Measurements from ENCODE around the gene GINM1.

GINM1 gene

DNA sequence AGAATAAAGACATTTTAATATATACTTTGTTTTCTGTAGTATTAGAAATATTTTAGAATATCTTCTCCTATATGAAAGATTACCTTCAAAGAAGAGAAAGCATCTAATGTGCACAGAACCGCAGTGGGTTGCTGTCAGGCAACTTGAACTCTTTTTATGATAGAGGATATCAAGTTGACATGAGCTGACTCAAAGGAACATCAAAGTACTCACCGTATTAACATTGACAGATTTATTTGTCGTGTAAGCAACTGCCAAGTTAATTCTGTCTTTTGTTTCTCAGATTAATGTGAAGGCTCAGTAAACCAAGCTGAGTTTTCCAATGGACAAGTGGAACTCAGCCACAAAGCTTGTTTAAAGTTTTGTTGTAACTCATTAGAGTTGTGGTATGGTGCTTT lies 2.2 kb upstream of the GINM1 start:
- no peak for DNase-seq (ENCODE audit: low read depth)
- no peak overlapping the region for H3K4me3 ChIP-seq (ENCODE audit: low read depth, low read length)
- no peak for TF ChIP-seq CTCF (IDR thresholded peaks at IDR 0.05; ENCODE audit: low read depth, low read length, missing control alignments)
- in situ Hi-C loops (cut with HindIII; ENCODE audit: low sequenced_read_pairs): no loop called here

GRCh38 chr6:149566410-149567193 lies 427 bp downstream of the GINM1 start:
- DNase-seq (ENCODE audit: low read depth): no peak
- H3K4me3 ChIP-seq (ENCODE audit: low read depth, low read length): peak overlapping the region; percentile 85
- TF ChIP-seq CTCF (IDR thresholded peaks at IDR 0.05; ENCODE audit: low read depth, low read length, missing control alignments): no peak
- in situ Hi-C loops (cut with HindIII; ENCODE audit: low sequenced_read_pairs): no loop called here

DNA sequence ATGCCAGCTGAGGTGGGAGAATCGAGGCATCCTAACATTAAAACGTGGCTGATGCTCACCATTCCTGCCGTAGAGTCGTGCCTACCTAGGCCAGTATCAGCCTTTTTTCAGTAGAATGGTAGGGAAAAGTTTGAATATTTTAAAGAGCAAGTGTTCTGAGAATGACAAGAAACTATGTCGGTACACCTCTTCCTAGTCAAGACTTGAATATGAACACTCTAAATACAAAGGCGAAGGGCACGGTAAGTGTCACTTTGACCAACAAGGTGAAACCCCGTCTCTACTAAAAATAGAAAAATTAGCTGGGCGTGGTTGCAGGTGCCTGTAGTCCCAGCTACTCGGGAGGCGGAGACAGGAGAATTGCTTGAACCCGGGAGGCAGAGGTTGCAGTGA lies 1.0 kb downstream of the GINM1 start:
- DNase-seq (ENCODE audit: low read depth): no peak
- no peak for TF ChIP-seq CTCF (IDR thresholded peaks at IDR 0.05; ENCODE audit: low read depth, low read length, missing control alignments)
- in situ Hi-C loops (cut with HindIII; ENCODE audit: low sequenced_read_pairs): no loop called here
- H3K4me3 ChIP-seq (ENCODE audit: low read depth, low read length): peak overlapping the region; percentile 85

DNA sequence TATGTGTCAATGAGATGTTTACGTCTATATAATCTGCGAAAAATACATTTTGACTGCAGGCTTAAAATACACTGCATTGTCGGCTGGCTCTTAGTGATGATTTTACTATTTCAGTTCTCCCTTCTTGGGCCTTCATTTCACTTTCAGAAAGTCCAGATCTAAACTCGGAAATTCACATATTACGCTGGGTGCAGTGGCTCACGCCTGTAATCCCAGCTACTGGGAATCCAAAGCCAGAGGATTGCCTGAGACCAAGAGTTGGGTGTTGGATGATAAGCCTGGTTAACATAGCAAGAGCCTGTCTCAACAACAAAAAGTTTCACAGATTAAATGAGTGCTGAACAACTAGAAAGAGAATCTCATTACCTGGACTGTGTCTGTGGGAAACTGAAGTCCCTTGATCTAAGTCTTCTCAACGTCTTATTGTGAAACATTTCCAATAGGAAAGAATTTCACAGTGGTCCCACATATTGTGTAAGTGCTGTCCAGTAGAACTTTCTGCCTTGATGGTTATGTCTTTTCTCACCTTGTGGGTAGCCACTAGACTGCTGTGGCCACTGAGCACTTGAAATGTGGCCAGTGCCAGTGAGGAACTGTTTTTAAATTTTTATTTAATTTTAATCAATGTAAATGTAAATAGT lies 1.9 kb downstream of the GINM1 start:
- DNase-seq (ENCODE audit: low read depth): no peak
- in situ Hi-C loops (cut with HindIII; ENCODE audit: low sequenced_read_pairs): no loop called here

GRCh38 chr6:149580880-149581279 lies 14.7 kb downstream of the GINM1 start:
- in situ Hi-C loops (cut with HindIII; ENCODE audit: low sequenced_read_pairs): no loop called here
- no peak for TF ChIP-seq CTCF (IDR thresholded peaks at IDR 0.05; ENCODE audit: low read depth, low read length, missing control alignments)
- H3K4me3 ChIP-seq (ENCODE audit: low read depth, low read length): no peak overlapping the region
- DNase-seq (ENCODE audit: low read depth): no peak

More for the DNA sequence above, 1.9 kb downstream of the GINM1 start:
- no peak overlapping the region for H3K4me3 ChIP-seq (ENCODE audit: low read depth, low read length)
- TF ChIP-seq CTCF (IDR thresholded peaks at IDR 0.05; ENCODE audit: low read depth, low read length, missing control alignments): no peak

DNA sequence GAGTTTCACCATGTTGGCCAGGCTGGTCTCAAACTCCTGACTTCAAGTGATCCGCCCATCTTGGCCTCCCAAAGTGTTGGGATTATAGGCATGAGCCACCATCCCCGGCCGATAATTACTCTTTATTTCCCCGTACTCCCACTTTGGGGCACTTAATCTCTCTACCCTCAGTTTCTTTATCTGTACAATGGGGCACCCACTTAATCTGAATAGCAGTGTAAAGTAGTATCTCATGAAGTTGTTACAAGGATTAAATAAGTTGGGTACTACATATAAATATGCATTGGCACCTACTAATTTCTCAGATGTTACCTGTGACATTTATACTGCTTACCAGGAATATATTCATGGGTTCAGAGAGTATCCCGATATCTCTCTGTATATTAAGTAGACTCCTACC lies 15.2 kb downstream of the GINM1 start:
- no peak for TF ChIP-seq CTCF (IDR thresholded peaks at IDR 0.05; ENCODE audit: low read depth, low read length, missing control alignments)
- no peak for DNase-seq (ENCODE audit: low read depth)
- in situ Hi-C loops (cut with HindIII; ENCODE audit: low sequenced_read_pairs): no loop called here
- H3K4me3 ChIP-seq (ENCODE audit: low read depth, low read length): no peak overlapping the region
